Sciatic nerve (tissue), 2 donors: ENCODE data around the gene ADCY9. TPM values are rescaled to one million over a fixed set of nuclear protein-coding genes. Genes with fewer than 3 reads are reported as not detected.
A peak's percentile ranks its signal among the peaks of the same experiment; 100 is the strongest.

Source experiments
- ATAC-seq: fragments of 200-7000 bp; cut with Tn5 transposase; one replicate; pipeline ENCODE4 v1.9.1; 2020; ENCODE audit warnings: mild to moderate bottlenecking, moderate library complexity
- DNase-seq: peaks from one replicate; pipeline ENCODE4 v3.0.0-alpha.2; 2020; ENCODE audit warnings: low spot score
- intact Hi-C: fragments of 100-400 bp; cut with DNase I; formaldehyde crosslinking; loops from one replicate; pipeline ENCODE4 v1.14.2; 2022
- total RNA-seq: library from RNA; stranded (reverse); fragmentation: NEBNext Ultra II Directional; extraction: Animal tissue kit (Norgen Biotek cat#: 25700); gene quantifications from one replicate; pipeline ENCODE4 v1.2.1, GENCODE V29; 2021
- donor health status: DM: no; HTN: no; CAD: no.
- donor health status: DM: no; HTN: no; CAD: no.

Gene ADCY9
- total RNA-seq, 1 donor from 2014 or later: 25.9 TPM

DNA sequence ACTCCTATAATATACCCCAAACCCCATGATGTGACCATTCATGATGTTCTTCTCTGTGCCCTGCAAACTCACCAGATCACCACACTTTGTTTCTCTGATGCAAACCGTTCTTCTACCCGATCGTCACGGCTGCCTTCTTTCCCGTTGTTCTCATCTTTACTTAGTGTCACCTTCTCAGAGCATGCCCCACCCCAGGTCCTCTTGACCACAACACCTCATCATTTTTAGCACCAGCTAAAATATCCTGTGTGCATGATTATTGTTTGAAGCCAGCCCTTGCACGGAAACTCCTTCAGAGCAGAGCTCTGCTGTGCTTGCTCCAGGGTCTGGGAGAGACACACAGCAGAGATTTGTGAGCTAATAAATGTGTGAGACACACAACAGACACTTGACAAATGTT, 196.8 kb downstream of the ADCY9 start:
- peak; percentile 3 for DNase-seq
- ATAC-seq: no peak
- intact Hi-C loops: no loop called here

DNA sequence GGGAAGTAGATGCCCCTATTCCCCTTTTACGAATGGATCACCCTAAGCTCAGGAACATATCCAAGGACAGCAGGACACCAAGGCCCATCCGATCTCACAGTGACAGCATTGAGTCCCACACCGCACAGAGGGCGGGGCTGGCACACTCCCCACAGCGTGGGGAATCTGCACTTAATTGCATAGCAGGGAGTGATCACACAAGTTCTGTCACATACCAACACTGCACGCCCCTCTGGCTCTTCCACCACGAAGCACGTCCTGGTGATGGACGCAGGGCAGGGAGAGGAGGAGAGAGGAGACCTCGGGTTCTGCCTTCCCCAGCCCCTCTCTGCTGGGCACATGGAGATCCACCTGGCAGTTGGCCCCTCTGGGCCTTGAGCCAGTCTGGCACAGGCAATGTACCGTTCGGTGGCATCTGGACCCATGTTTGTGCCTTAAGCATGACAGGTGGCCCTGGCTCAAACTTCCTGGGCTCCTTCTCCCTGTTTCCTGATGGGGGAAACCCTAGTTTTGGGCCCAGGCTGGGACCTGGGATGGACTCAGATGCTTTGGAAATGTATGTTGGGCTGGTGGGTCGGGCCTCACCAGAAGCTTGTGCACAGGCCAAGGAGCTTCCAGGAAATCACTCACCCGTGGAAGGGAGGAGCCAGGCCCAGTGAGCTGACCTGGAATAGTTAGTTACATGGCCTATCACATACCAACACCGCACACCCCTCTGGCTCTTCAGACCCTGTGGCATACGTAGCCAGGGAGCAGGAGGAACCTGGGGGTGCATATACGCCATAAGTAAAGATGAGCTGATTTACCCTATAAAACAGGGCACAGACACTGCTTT, 200.6 kb downstream of the ADCY9 start:
- DNase-seq (peak; percentile 12), ATAC-seq (no peak)
- intact Hi-C loops: no loop called here

- ATAC-seq (no peak), DNase-seq (no peak)
- intact Hi-C loops: no loop called here
These were observed 203.3 kb downstream of the ADCY9 start for GRCh38 chr16:3912897-3913296.

Other genes with a start within 250 kb of the ADCY9 start
- 120 TPM for gene CREBBP, start 235.7 kb downstream of the ADCY9 start, total RNA-seq
- 1.9 TPM for gene SRL, start 125.6 kb upstream of the ADCY9 start, total RNA-seq
- gene TFAP4, start 156.6 kb upstream of the ADCY9 start, total RNA-seq: 12.7 TPM
- 39.4 TPM for gene GLIS2, start 199.6 kb upstream of the ADCY9 start, total RNA-seq
- 37.8 TPM for gene PAM16, start 234.9 kb upstream of the ADCY9 start, total RNA-seq